Forelimb muscle (tissue), 1 donor: Measurements from ENCODE around the gene THSD8. TPM values are rescaled to one million over a fixed set of nuclear protein-coding genes. Genes with fewer than 3 reads are reported as not detected.

Source experiments
- polyA plus RNA-seq: library from polyadenylated mRNA; unstranded; fragments of 120-200 nt; gene quantifications from one replicate; pipeline ENCODE4 v1.2.1, GENCODE V29; 2013; ENCODE audit not compliant: insufficient read length

Gene THSD8
- polyA plus RNA-seq, 1 donor = 3.0 TPM

Other genes with a start within 250 kb of the THSD8 start
- gene ZNF490, start 191.3 kb upstream of the THSD8 start, polyA plus RNA-seq = 2.6 TPM
- gene ZNF791, start 191.1 kb upstream of the THSD8 start, polyA plus RNA-seq = 14.4 TPM
- gene MAN2B1, start 135.3 kb upstream of the THSD8 start, polyA plus RNA-seq = 23.4 TPM
- gene WDR83, start 135.3 kb upstream of the THSD8 start, polyA plus RNA-seq = 12.4 TPM
- gene DHPS, start 120.2 kb upstream of the THSD8 start, polyA plus RNA-seq = 58.9 TPM
- gene GNG14, start 114.1 kb upstream of the THSD8 start, polyA plus RNA-seq = not detected
- gene FBXW9, start 105.4 kb upstream of the THSD8 start, polyA plus RNA-seq = 3.7 TPM
- gene TNPO2, start 78.1 kb upstream of the THSD8 start, polyA plus RNA-seq = 53.9 TPM
- gene TRIR, start 67.4 kb upstream of the THSD8 start, polyA plus RNA-seq = 199 TPM
- gene GET3, start 64.6 kb upstream of the THSD8 start, polyA plus RNA-seq = 42.4 TPM
- not detected for gene BEST2, start 50.3 kb upstream of the THSD8 start, polyA plus RNA-seq
- 30.9 TPM for gene HOOK2, start 26.5 kb upstream of the THSD8 start, polyA plus RNA-seq
- 32.1 TPM for gene JUNB, start 10.6 kb upstream of the THSD8 start, polyA plus RNA-seq
- 162 TPM for gene PRDX2, start 269 bp upstream of the THSD8 start, polyA plus RNA-seq
- 17.3 TPM for gene RNASEH2A, start 4.5 kb downstream of the THSD8 start, polyA plus RNA-seq
- gene RTBDN, start 32.5 kb downstream of the THSD8 start, polyA plus RNA-seq = not detected
- gene MAST1, start 36.4 kb downstream of the THSD8 start, polyA plus RNA-seq = 0.52 TPM
- 8.2 TPM for gene DNASE2, start 79.4 kb downstream of the THSD8 start, polyA plus RNA-seq
- gene KLF1, start 85.1 kb downstream of the THSD8 start, polyA plus RNA-seq = 0.42 TPM
- gene GCDH, start 89.1 kb downstream of the THSD8 start, polyA plus RNA-seq = 39.4 TPM
- 3.9 TPM for gene SYCE2, start 117.2 kb downstream of the THSD8 start, polyA plus RNA-seq
- 42.6 TPM for gene FARSA, start 131.6 kb downstream of the THSD8 start, polyA plus RNA-seq
- 312 TPM for gene CALR, start 136.5 kb downstream of the THSD8 start, polyA plus RNA-seq
- 137 TPM for gene RAD23A, start 143.8 kb downstream of the THSD8 start, polyA plus RNA-seq
- 46.0 TPM for gene GADD45GIP1, start 155.2 kb downstream of the THSD8 start, polyA plus RNA-seq
- gene DAND5, start 167.5 kb downstream of the THSD8 start, polyA plus RNA-seq = 0.08 TPM
- gene NFIX, start 193.4 kb downstream of the THSD8 start, polyA plus RNA-seq = 111 TPM